Measurements from ENCODE around the gene WDR59. TPM values are rescaled to one million over a fixed set of nuclear protein-coding genes. Genes with fewer than 3 reads are reported as not detected.

Gene WDR59
- total RNA-seq, 1 experiment from 2014 or later, result 6.4 TPM

- DNase-seq (ENCODE audit: low read depth), result no peak
These were observed 82.8 kb downstream of the WDR59 start for GRCh38 chr16:74902161-74902560.

- peak; percentile 25 for DNase-seq (ENCODE audit: low read depth)
These were observed 83.3 kb downstream of the WDR59 start for GRCh38 chr16:74901606-74902005.

- no peak for DNase-seq (ENCODE audit: low read depth)
These were observed 85.1 kb downstream of the WDR59 start for GRCh38 chr16:74899816-74900215.

GRCh38 chr16:74898659-74899058, 86.3 kb downstream of the WDR59 start:
- DNase-seq (ENCODE audit: low read depth), result no peak

- peak; percentile 77 for DNase-seq (ENCODE audit: low read depth)
These were observed 88.2 kb downstream of the WDR59 start for GRCh38 chr16:74896389-74897370.

GRCh38 chr16:74893541-74893940, 91.4 kb downstream of the WDR59 start:
- DNase-seq (ENCODE audit: low read depth), result no peak

- no peak for DNase-seq (ENCODE audit: low read depth)
These were observed 92.1 kb downstream of the WDR59 start for GRCh38 chr16:74892574-74893461.

- no peak for DNase-seq (ENCODE audit: low read depth)
These were observed 96.0 kb downstream of the WDR59 start for GRCh38 chr16:74888888-74889287.

GRCh38 chr16:74888232-74888862, 96.6 kb downstream of the WDR59 start:
- no peak for DNase-seq (ENCODE audit: low read depth)

- no peak for DNase-seq (ENCODE audit: low read depth)
These were observed 97.8 kb downstream of the WDR59 start for GRCh38 chr16:74887084-74887483.

- no peak for DNase-seq (ENCODE audit: low read depth)
These were observed 107.2 kb downstream of the WDR59 start for GRCh38 chr16:74877706-74878105.

GRCh38 chr16:74874912-74875546, 109.9 kb downstream of the WDR59 start:
- no peak for DNase-seq (ENCODE audit: low read depth)

- DNase-seq (ENCODE audit: low read depth), result no peak
These were observed 110.8 kb downstream of the WDR59 start for GRCh38 chr16:74874123-74874522.

GRCh38 chr16:74872302-74872701, 112.6 kb downstream of the WDR59 start:
- no peak for DNase-seq (ENCODE audit: low read depth)

GRCh38 chr16:74871608-74872007, 113.3 kb downstream of the WDR59 start:
- DNase-seq (ENCODE audit: low read depth), result no peak

GRCh38 chr16:74868501-74868900, 116.4 kb downstream of the WDR59 start:
- DNase-seq (ENCODE audit: low read depth), result peak; percentile 14

GRCh38 chr16:74868035-74868434, 116.9 kb downstream of the WDR59 start:
- no peak for DNase-seq (ENCODE audit: low read depth)

GRCh38 chr16:74867281-74867849, 117.6 kb downstream of the WDR59 start:
- no peak for DNase-seq (ENCODE audit: low read depth)

- peak; percentile 20 for DNase-seq (ENCODE audit: low read depth)
These were observed 118.9 kb downstream of the WDR59 start for GRCh38 chr16:74865922-74866598.

GRCh38 chr16:74862743-74863244, 122.1 kb downstream of the WDR59 start:
- DNase-seq (ENCODE audit: low read depth), result peak; percentile 46

Measured in M059J (cell line).